ENCODE results near the gene OTUD5.
"Not testable (repeated sequence)": the region's sequence is repeated elsewhere in the genome, so short reads cannot be mapped to it uniquely, and the experiment has no call there.

OTUD5 gene, protein sequence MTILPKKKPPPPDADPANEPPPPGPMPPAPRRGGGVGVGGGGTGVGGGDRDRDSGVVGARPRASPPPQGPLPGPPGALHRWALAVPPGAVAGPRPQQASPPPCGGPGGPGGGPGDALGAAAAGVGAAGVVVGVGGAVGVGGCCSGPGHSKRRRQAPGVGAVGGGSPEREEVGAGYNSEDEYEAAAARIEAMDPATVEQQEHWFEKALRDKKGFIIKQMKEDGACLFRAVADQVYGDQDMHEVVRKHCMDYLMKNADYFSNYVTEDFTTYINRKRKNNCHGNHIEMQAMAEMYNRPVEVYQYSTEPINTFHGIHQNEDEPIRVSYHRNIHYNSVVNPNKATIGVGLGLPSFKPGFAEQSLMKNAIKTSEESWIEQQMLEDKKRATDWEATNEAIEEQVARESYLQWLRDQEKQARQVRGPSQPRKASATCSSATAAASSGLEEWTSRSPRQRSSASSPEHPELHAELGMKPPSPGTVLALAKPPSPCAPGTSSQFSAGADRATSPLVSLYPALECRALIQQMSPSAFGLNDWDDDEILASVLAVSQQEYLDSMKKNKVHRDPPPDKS

DNA sequence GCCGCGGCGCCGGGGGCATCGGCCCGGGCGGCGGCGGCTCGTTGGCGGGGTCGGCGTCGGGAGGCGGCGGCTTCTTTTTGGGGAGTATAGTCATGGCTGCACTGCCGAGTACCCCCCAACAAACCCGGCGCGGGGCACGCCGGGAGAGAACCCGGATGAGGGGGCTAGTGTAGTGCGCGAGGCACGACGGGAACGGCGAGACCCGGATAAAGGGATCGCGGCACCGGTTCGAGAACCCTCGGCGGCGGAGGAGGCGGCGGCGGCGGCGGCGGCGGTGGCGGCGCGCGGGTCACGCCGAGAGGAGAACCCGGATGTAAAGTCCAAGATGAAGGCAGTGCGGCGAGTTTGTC is at the start of gene OTUD5:
OTUD5 (minus strand) TSS at position 131 of the 350 bp plus-strand sequence; CDS start at position 94, 37 bp downstream.
- peak; percentile 72 to 74 for DNase-seq

DNA sequence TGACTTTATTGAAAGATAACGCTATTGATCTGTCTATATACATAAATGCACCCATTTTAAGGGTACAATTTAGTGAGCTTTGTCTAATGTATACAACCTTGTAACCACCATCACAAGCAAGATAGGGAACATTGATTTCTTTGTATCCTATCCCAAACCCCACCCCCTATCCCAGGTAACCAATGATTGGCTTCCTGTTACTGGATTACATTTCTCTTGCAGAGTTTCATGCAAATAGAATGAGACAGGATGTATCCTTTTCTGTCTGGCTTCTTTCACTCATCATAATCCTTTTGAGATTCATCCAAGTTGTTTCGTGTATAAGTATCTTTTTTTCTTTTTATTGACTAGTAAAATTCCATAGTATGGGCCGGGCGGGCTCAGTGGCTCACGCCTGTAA is 46.3 kb upstream of the OTUD5 start:
- no peak for DNase-seq

DNA sequence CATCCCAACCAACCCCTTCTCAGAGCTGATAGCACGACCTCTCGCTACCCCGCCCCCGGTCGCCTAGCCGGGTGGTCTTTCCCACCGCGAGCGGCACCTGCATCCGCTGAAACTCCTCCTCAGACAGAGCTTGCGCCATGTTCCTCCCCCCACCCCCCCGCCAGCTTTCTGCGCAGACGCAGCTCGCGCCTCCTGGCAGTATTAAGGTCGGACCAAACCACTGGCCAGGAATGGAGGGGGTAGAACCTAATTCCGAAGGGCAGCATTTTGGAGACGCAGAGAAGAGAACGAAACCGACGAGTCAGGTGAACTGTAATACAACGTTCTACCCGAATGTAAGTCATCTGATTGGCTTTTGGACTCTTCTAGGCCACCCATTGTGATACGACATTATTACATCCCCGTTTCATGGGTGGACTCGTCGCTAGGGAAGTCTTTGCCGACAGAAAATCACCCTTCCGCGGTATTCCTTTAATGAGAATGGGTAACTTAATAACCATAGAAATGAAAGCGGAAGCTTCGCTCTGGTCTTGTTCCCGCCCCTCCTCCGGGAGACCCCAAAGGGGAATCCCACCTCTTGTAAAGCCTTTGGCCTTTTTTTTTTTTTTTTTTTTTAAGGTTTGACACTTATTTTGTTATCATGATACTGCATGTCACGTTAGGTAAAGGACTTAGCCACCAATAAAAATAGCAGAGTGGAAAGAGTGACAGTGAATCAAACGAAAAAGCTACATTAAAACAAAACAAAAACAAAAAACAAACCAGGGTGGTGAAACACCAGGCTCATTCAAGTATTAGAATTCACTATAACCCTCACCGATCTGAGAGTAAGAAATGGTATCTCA is 44.9 kb upstream of the OTUD5 start, which contains the start of gene GRIPAP1:
GRIPAP1 (minus strand) TSS at position 174 of the 845 bp plus-strand sequence; CDS start at position 139, 35 bp downstream.
- peak; percentile 70 to 74 for DNase-seq

DNA sequence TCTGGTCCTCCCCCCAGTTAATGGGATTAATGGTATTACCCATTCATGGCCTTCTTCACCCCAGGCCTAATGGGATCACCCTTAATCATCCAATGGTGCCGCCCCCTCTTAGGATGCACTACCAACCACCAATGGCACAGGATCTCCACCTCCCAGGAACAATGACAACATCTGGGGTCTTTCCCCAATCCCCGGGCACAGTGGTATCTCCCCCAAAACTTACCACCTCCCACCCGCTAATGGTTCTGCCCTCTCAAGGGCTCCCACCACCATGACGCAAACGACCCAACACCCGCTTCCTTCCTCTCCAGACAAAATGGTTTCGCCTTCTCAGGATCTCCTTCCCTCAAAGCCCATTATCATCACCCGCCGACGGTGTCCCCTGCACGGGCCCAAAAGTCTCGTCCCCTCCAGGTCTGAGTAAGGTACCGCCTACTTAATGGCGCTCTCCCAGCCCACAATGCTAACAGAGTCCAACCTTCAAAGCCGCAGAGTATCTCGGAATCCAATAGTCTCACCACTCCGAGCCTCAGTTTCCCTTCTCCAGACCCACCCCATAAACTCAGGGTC is 44.2 kb upstream of the OTUD5 start:
- DNase-seq: peak; percentile 42 to 53

DNA sequence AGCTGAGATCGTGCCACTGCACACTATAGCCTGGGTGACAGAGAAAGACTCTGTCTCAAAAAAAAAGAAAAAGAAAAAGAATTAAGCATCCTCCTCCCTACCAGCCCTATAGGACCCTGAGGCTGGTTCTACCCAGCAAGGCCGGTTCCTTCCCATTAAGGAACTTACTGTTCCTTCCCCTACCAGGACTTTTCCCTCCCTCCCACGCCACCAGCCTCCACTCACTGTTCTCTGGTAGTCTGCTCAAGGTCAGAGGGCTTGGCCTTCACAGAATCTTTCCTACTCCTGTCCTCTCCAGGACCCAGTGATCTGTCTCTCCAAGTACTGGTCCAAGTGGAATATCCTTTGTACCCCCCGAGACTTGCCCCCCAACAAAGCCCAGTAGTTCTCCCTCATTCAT is 43.2 kb upstream of the OTUD5 start:
- DNase-seq: no peak

GRCh38 chrX:48999030-48999429 is 41.6 kb upstream of the OTUD5 start:
- no peak for DNase-seq

- no peak for DNase-seq
Measured at GRCh38 chrX:48998391-48998790, 41.0 kb upstream of the OTUD5 start.

- DNase-seq: no peak
Measured at GRCh38 chrX:48997865-48998264, 40.5 kb upstream of the OTUD5 start.

DNA sequence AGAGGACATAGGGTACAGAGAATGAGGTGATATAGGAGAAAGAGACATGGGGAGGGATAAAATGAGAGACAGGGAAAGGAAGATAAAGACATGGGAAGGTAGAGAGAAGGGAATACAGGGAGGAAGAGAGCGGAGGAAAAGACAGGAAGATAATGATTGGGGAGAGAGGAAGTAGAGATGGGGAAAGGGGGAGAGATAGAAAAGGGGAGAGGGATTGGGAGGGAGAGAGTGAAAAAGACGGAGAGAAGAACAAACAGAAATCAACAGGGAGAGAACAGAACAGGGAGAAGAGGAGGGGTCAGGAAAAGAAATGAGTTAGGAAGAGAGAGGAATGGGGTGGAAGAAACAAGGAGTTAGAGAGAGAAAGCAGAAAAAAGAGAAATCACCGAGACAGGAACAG is 40.0 kb upstream of the OTUD5 start:
- DNase-seq: no peak

DNA sequence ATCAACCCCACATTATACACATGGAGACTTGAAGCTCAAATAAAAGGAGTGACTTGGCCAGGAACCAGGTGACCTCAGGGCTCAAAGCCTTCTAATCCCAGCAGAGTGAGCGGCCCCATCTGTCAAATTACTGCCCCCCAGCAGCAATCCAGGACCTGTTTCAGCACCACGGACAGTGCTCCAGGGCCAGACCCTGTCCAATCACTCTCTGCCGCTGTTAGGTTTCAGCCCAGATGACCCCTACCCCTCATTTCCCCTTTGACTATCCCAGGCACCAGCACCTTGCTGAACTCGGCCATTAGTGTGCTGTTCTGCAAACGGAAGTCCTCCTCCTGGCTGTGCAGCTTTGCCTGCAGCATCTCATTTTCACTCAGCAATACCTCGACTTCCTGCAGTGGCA is 39.6 kb upstream of the OTUD5 start:
- no peak for DNase-seq

- no peak for DNase-seq
Measured at GRCh38 chrX:48992341-48992740, 34.9 kb upstream of the OTUD5 start.

DNA sequence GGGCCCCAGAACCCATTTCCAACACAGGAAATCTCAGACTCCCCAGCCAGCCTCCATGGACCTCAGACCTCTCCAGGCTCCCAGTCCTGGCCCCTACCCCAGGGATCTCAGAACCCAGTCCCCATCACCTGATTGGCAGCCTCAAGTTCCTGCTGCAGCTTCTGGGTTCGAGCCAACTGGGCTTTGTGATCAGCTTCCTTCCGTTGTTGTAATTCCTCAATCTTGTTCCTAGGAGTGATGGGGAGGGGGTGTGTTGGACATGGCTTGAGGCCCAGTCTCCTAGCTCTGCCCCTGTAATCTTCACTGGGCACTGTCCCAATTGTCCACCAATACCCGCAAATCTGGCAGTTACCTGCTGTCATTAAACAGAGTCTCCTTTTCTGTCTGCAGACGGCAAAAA is 32.1 kb upstream of the OTUD5 start:
- no peak for DNase-seq

GRCh38 chrX:48983896-48984295 is 26.5 kb upstream of the OTUD5 start:
- no peak for DNase-seq

DNA sequence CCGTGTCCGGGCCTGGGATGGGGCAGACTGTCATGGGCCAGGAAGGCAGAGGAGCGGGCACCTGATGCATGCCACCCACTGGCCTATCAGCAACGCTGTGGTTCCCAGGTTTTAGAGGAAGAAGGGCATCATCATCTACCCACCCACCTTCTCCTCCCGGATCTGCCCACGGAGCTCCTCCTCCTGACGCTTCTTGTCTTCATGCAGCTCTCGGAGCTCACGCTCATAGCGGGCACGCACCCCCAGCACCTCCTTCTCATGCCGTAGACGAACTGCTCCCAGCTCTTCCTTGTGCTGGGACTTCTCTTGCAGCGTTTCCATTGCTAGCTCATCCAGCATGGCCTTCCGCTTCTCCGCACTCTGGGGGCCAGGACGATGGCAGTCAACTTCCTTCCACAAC is 25.7 kb upstream of the OTUD5 start:
- DNase-seq: no peak

DNA sequence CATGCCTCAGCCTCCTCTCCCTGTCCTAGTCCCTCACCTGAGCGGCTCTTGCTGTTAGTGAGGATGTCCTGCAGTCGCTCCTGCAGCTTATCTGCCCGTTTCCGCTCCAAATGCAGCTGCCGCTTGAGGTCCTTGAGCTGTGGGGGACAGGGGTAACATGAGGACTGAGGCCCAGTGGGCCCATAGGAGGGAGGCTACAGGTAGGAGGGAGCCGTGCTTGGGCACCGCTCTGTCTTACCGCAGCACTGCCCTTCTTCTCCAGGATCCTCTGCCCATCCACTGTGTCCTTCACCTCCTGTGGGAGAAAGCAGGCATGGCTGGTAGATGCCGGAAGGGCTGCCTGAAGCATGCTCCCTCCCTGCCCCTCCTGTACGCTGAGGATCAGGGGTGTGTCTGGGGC is 23.8 kb upstream of the OTUD5 start:
- DNase-seq: no peak

GRCh38 chrX:48980341-48980740 is 22.9 kb upstream of the OTUD5 start:
- not testable (repeated sequence) for DNase-seq

GRCh38 chrX:48978226-48978625 is 20.8 kb upstream of the OTUD5 start:
- DNase-seq: no peak

GRCh38 chrX:48976086-48976485 is 18.7 kb upstream of the OTUD5 start:
- DNase-seq: no peak

DNA sequence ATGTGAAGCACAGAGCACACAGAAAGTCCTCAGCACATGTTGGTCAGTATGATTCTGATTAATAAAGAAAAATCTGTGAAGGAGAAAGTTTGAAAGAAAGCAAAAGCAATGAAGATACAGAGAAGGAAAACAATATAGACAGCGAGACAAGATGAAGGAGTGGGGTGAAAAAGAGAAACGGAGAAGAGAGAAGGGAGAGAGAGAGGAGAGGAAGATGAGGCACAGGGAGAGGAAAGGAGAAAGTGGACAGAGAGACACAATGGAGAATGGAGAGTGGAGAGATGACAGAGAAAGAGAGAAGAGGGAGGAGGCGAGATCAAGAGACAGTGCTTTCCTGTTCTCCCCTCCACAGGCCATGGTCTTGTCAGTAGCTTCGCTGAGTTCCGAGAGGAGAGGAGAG is 18.1 kb upstream of the OTUD5 start:
- no peak for DNase-seq

DNA sequence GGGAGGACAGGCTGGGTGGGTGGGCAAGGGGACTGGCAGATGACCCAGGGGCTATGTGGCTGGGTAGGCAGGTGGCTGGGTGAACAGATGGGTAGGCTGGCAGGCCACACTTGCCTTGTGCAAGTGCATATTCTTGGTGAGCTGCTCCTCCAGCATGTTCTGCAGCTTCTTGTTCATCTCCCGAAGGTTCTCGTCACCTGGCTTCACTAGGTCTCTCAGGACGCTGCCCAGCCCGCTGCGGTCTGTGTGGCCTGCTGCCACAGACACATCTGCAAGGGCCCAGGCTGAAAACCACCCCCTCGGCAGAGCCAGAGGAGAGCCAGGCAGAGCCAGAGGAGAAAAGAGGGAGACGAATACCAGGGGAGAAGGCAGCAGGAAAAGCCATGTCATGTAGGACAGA is 17.6 kb upstream of the OTUD5 start:
- no peak for DNase-seq

DNA sequence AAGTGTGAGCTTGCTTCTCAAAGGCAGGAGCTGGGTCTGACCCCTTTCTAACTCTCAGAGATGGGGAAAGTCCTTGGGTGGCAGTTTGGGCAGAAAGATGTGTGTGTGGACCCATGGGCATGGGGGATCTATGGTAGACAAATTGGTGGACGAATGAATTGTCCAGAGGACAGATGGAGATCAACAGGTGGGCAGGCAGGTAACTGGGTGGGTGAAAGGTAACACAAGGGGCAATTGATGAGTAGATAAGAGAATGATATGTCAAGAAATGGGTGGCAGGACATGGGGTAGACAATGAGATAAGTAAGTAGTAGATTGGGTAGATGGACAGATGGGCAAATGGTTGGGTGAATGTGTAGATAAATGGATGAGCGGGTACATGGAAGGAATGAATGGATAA is 17.2 kb upstream of the OTUD5 start:
- DNase-seq: no peak

DNA sequence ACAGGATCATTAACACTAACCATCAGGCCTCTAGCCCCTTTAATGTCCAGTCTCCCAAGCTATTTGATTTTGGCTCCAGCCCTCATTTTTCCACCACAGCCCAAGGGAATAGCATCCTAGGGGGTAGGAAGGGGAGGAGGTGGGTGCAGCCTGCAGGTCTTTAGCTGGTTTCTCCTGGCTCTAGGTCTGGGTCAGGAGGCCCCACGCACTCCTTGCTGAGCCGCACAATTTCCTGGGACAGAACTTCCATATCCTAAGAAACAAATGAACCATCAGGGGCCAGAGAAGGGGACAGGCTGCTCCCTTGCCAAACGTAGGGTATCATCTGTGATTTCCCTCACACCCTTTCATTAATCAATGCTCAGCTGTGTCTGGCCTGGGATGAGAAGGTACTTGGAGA is 16.6 kb upstream of the OTUD5 start:
- DNase-seq: no peak
